Tracheal epithelial cell (primary cell): ENCODE data around the gene SLC16A9. TPM values are rescaled to one million over a fixed set of nuclear protein-coding genes. Genes with fewer than 3 reads are reported as not detected.

Experiments used
- total RNA-seq: library from RNA; depleted of rRNA; stranded (reverse); fragments of >200 nt; gene quantifications from 2 replicates; pipeline ENCODE4 v1.2.1, GENCODE V29; 2014

The SLC16A9 gene, protein sequence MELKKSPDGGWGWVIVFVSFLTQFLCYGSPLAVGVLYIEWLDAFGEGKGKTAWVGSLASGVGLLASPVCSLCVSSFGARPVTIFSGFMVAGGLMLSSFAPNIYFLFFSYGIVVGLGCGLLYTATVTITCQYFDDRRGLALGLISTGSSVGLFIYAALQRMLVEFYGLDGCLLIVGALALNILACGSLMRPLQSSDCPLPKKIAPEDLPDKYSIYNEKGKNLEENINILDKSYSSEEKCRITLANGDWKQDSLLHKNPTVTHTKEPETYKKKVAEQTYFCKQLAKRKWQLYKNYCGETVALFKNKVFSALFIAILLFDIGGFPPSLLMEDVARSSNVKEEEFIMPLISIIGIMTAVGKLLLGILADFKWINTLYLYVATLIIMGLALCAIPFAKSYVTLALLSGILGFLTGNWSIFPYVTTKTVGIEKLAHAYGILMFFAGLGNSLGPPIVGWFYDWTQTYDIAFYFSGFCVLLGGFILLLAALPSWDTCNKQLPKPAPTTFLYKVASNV
- 2.7 and 3.2 TPM in 2 replicates for total RNA-seq

DNA sequence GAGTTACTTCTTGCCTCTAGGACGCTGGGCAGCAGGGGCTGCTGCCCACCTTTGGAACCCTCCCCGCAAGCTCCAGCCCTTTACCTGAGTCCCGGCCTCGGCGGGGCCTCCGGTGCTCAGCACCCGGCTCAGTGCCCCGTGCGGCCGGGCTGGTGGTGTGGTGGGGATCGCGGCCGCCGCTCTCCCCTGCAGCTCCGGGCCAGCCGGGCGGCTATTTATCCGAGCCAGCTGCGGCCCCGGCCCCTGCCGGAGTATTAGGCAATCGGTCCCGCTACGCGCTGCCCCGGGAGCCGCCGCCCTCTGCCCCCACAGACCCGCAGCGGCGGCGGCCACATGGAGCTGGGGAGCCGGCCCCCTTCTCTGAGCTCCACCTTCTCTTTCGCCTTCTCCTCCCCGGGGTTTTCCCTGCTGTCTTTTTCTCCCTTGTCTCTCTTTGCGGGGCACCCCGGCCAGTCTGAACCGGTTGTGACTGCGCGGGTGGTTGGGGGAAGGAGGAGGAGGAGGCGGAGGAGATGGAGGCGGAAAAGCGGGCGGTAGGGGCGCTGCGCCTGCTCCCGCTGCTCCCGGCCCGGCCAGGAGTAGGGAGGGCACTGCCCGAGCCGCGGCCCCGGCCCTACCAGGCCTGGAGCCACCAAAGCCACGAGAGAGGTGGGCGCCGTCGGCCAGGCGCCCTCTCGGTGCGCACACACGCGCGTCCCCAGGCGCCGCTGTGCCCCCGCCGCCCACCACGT lies at the start of gene SLC16A9:
Gene SLC16A9, minus strand, starts transcription at position 456 of the 731 bp plus-strand sequence. CDS start 25,559 bp downstream, outside the sequence.

DNA sequence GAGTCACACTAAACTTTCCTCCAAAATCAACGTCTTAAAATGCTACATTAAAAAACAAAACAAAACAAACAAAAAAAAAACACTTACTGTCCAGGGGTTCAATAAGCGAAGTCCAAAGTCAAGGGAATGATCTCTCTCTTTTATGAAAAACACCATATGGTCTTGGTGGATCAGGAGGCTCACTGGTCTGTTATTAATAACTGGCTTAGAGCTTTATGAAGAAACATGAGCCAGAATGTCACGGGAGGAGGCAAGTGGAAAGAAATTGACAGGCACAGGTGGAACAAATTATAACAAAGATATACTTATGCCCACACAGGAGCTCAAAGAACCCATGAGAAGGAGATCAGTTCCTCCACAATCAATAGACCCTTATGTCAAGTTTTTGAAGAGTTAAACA lies 43.6 kb upstream of the SLC16A9 start, which contains the start of gene MRLN:
Gene MRLN, minus strand, starts transcription at position 189 of the 400 bp plus-strand sequence.

Other genes starting within 250 kb of the SLC16A9 start
- not detected in 2 replicates for gene MRLN, start 43.6 kb upstream of the SLC16A9 start, total RNA-seq
- gene CCDC6, start 196.7 kb upstream of the SLC16A9 start, total RNA-seq, result 41.2 and 54.1 TPM in 2 replicates